PFSK-1 (cell line): ENCODE data around the gene STAM2.

Experiments
- FOXP2 ChIP-seq: optimal IDR thresholded peaks from 2 replicates; pipeline ENCODE3; 2011; ENCODE audit warnings: borderline replicate concordance, control low read depth, inconsistent platforms; ENCODE audit not compliant: insufficient read depth; ENCODE audit errors: extremely low read length, extremely low read depth
- POLR2AphosphoS5 ChIP-seq: IDR thresholded peaks from 2 replicates; pipeline ENCODE4 v1.6.1; 2012; ENCODE audit warnings: low read depth, mild to moderate bottlenecking, control low read depth, low read length, moderate library complexity
- REST ChIP-seq, 2 experiments: IDR thresholded peaks; 2 replicates each; pipeline versions ENCODE4 v1.6.1 to v1.8.0; 2011 to 2012; ENCODE audit warnings: low read depth in 2 of 2, low read length in 2 of 2, control low read depth in 1 of 2, inconsistent platforms in 1 of 2, mild to moderate bottlenecking in 1 of 2, moderate library complexity in 1 of 2; ENCODE audit not compliant: insufficient read depth in 1 of 2
- SIN3A ChIP-seq: IDR thresholded peaks from 2 replicates; pipeline ENCODE4 v1.6.1; 2012; ENCODE audit warnings: mild to moderate bottlenecking, low read length, moderate library complexity, borderline replicate concordance; ENCODE audit not compliant: insufficient read depth
- TAF1 ChIP-seq: IDR thresholded peaks from 2 replicates; pipeline ENCODE4 v1.6.1; 2012; ENCODE audit warnings: low read length, control low read depth, borderline replicate concordance; ENCODE audit not compliant: insufficient read depth

Gene STAM2

GRCh38 chr2:152083202-152083875, 92.2 kb downstream of the STAM2 start:
- no peak for TF ChIP-seq SIN3A
- TF ChIP-seq POLR2AphosphoS5 = no peak
- TF ChIP-seq TAF1 = no peak
- no peak for TF ChIP-seq FOXP2
- no peak for TF ChIP-seq REST (IDR thresholded peaks at IDR 0.05; ENCODE audit: insufficient read depth in 1 of 2, low read depth in 2 of 2, low read length in 2 of 2)

GRCh38 chr2:152078662-152079061, 96.9 kb downstream of the STAM2 start:
- TF ChIP-seq SIN3A (no peak), POLR2AphosphoS5 (no peak), TAF1 (no peak), FOXP2 (no peak)

GRCh38 chr2:152078023-152078422, 97.5 kb downstream of the STAM2 start:
- TF ChIP-seq POLR2AphosphoS5 (no peak), FOXP2 (no peak), REST (IDR thresholded peaks at IDR 0.05; ENCODE audit: insufficient read depth in 1 of 2, low read depth in 2 of 2, low read length in 2 of 2) (no peak), TAF1 (no peak), SIN3A (no peak)

GRCh38 chr2:152075461-152076050, 100.0 kb downstream of the STAM2 start:
- no peak for TF ChIP-seq FOXP2
- TF ChIP-seq SIN3A = no peak
- TF ChIP-seq POLR2AphosphoS5 = no peak
- no peak for TF ChIP-seq TAF1
- TF ChIP-seq REST (IDR thresholded peaks at IDR 0.05; ENCODE audit: insufficient read depth in 1 of 2, low read depth in 2 of 2, low read length in 2 of 2) = no peak

- TF ChIP-seq REST (IDR thresholded peaks at IDR 0.05; ENCODE audit: insufficient read depth in 1 of 2, low read depth in 2 of 2, low read length in 2 of 2) (no peak), FOXP2 (no peak), SIN3A (no peak), POLR2AphosphoS5 (no peak), TAF1 (no peak)
These were observed 103.6 kb downstream of the STAM2 start for GRCh38 chr2:152072011-152072410.
